Panc1 (cell line): ENCODE data around the gene COMMD7.

Experiments
- CTCF ChIP-seq: fragments of 450-650 bp; IDR thresholded peaks from 2 replicates; pipeline ENCODE4 v1.5.1; 2017; ENCODE audit warnings: mild to moderate bottlenecking
- POLR2AphosphoS5 ChIP-seq: IDR thresholded peaks from 2 replicates; pipeline ENCODE4 v1.6.1; 2012; ENCODE audit warnings: mild to moderate bottlenecking, low read depth, low read length, moderate library complexity
- TCF7L2 ChIP-seq: IDR thresholded peaks from 2 replicates; pipeline ENCODE4 v1.6.1; 2011; ENCODE audit warnings: mild to moderate bottlenecking, low read depth, low read length, inconsistent platforms

- no peak for TF ChIP-seq POLR2AphosphoS5
- TF ChIP-seq CTCF, result no peak
- no peak for TF ChIP-seq TCF7L2
These were observed 24.3 kb upstream of the COMMD7 start for GRCh38 chr20:32767418-32768198.
